Raji (cell line): ENCODE results near the gene FYN.

Experiments
- POLR2A ChIP-seq: IDR thresholded peaks from 2 replicates; pipeline ENCODE4 v1.6.1; 2011; ENCODE audit warnings: low read depth, low read length, control low read depth; ENCODE audit not compliant: insufficient read depth

Gene FYN

DNA sequence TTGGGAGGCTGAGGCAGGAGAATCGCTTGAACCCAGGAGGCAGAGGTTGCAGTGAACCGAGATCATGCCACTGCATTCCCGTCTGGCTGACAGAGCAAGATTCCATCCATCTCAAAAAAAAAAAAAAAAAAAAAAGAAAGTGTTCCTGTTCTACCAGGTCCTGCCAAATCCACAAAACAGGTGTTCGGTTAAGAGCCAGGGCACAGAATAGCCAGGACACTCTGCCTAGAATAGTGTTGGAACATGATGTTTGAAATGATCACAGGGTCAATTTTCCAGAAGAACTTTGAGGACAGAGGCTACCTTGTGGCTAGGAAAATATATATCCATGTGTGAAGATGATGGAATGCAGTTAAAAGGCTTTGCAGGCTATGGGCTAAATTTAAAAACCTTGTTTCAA lies 203.9 kb downstream of the FYN start:
- no peak for TF ChIP-seq POLR2A

DNA sequence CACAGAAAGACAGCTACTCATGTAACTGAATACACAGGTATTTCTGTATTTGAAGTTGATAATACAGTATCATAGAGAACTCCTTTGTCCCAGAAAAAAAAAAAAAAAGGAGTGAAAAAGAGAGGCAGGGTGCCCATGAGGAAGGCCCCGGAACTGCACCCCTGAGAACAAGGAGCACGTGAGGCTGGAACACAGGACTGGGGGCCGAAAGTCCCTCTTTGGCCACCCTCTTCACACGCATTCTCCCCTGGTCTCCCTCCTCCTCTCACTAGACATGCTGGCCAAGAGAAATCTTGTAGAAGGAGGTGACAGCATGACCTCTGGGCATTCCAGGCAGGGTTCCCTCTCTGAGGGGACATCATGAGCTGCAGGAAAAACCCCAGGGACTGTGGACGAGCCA lies 204.8 kb downstream of the FYN start:
- no peak for TF ChIP-seq POLR2A

DNA sequence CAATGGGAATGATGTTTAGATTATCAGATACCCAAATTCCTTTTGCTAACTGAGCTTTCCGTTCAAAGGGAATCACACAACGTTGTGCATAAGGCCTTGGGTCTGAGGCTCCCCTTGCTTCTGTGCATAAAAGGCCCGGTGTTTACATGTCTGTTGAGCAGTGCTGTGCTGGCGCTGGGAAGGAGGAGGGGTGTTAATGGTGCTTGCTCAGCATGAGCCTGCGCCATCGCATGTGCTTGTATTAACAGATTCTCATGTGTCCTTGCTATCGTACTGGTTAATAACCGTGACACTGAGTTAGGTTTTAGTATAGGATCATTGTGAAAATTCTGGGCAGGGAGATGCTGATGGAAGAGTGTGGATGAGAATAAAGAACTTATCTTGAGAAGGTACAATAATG lies 205.3 kb downstream of the FYN start:
- no peak for TF ChIP-seq POLR2A

DNA sequence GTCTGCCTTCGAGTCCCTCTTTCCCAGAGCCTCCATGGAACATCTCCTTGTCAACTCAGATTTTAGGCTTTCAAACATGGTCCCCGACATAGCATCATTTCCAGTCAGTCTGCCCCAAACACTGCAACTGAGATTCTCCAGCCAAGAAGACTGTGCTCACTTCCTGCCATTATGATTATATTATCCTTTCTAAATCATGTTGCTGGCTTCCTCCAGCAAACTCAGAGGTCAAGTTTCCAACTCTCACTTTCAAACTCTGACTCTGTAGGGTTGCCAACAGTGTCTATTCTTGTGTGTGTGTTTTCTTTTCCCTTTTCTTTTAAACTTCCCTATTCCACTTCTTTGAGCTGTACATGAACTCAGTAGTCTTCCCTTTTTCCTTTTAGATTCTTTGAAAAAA lies 206.4 kb downstream of the FYN start:
- TF ChIP-seq POLR2A, result no peak

DNA sequence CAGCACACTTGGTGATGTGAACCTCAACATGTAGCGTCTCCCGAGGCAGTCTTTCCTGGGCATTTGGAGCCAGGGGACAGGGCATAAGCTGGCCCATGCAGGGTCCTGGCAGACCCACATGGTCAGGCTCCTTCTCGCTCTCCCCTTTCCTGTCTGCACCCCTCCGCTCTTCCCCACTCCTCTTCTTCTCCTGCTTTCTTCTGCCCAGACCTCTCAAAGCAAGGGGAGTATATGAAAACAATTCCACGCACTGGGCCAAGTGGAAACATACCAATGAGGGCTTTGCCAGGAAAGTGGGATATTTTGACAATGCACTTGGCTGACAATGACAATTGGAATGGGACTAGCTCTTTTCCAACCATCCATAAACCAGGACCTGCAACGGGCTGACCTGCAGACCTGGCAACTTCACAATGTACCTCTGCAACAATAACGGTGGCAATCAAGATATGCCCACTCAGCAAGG lies 208.7 kb downstream of the FYN start:
- no peak for TF ChIP-seq POLR2A

DNA sequence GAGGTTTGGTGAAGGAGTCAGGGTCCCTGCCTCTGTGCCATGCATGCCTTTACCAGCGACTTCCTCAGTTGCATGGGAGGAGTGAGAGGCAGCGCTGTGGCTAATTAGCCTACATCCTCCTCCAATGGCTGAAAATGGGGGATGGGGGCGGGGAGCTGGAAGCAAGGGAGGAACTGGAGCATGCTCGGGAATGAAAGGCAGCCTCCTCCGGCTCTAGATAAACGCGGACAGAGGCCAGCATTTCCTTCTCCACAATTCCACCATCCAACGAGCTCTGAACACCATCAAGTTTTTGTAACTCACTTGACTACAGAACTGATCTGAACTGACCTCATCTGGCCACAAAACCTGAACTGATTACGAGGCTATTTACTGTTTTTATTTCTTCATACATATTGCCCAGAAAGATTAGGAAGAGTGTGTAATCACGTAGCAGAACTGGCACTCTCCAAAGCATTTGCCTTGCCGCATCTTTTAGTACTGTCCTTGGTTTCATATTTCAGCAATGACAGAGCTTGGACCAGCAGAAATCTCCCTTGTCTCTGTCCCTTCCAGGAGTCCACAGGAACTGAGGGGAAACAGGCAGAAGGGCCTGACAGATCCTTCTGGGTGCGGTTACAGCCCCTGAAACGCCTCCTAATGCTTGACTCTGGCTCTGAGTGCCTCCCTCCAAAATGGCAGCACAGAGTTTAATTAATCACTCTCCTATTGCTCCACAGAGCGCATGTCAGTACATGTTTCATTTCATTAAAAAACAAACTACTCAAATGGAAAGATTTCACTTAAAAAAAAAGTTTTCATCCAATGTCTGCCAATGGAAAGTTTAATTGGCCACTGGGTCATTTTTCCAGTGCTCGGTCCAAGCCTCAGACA lies 209.3 kb downstream of the FYN start:
- TF ChIP-seq POLR2A, result no peak

DNA sequence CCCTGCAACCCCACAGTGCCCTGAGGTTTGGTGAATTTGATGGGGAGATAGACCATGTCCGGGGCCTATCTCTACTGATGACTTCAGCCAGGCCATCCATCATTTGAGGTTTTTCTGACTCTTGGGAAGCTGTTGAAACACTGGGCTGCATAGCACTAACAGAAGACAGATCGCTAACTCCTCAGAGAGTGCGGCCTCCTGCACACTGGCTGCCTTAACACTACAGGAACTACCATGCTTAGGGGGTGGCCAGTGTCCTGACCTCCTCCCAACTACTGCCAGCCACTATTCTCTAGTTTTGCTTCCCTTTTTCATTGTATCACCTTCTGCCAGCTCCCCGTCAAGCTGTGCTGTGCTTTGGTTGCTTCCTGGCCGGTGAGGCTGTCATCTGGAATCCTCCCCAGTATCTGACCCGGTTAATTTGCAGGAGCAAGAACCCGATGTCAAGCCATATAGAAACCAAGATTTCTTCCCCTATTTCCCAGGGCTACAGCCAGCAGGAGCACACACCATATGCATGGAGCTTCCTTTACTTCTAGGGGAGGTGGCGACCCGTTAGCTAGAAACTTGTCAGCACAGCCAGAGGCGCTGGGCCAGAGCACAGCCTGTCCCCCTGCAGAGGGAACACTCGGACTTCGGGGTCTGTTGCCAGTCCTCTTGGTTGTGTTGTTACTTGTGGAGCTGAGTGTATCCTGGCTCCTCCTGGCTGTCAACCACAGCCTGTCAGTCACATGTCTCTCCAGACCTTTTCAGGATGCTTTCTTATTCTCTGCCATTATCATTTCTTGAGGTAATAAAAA lies 210.3 kb downstream of the FYN start:
- TF ChIP-seq POLR2A, result no peak

DNA sequence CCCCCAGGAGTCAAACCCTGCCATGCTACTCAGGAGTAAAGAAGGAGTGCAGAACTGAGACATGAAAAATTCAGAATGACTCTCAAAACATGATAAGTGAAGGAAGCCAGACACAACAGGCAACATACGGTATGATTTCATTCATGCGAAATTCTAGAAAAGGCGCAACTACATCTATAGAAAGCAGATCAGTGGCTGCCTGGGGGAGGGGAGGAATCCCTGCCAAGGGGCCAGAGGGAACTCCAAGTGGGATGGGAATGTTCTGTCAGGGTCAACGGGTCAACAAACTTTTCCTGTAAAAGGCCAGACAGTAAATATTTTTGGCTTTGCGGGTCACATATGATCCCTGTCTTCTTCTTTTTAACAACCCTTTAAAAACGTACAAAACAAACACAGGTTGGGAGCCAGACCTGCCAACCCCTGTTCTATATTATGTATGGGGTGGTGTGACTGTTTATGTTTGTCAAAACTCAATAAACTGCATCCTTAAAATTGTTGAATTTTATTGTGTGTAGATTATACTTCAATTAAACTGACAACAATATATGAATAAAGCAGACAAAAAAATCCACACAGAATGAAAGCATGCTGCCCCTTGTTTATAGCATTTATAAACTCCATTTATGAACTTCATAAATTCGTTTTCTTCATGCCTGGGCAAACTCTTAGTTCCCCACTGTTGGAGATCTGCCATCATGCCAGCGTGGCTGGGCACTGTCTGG lies 211.0 kb downstream of the FYN start:
- no peak for TF ChIP-seq POLR2A

DNA sequence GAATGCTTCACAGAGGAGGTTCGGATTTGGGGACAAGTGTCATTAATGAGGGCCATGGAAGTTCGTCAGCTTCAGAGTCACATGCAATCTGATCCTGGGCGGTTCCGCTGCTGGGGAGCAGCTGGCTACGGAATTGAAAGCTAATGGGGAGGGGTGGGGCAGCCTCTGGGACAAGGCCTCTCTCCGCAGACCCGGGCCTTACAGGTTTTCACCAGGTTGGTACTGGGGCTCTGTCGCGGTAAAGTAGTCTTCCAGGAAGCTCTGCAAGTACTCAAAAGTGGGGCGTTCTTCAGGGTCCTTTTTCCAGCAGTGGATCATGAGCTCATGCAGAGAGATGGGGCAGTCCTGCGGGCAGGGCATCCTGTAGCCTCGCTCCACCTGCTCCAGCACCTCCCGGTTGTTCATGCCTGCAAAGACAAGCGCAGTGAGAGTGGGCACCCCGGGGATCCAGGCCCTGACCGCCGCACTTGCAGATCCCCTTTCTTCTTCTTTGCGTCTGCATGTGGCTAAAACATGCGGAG lies 211.7 kb downstream of the FYN start:
- no peak for TF ChIP-seq POLR2A

DNA sequence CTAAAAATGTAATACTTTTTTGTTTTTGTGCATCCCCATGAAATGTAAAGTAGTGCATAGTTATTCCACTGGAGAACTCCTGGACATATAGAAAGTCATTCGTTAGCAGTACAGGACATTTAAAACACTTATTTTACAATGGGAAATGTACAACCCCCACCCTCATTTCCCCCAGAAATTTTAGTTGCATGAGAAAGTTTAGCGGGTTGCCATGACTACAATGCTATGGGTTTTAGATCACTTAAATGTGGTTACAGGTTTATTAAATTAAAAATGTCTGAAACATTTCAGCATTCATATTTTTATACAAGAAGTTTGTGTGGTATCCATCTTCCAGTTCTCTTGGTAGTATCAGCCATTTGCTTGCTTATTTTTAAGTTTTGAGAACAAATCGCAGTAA lies 212.7 kb downstream of the FYN start:
- TF ChIP-seq POLR2A, result no peak

DNA sequence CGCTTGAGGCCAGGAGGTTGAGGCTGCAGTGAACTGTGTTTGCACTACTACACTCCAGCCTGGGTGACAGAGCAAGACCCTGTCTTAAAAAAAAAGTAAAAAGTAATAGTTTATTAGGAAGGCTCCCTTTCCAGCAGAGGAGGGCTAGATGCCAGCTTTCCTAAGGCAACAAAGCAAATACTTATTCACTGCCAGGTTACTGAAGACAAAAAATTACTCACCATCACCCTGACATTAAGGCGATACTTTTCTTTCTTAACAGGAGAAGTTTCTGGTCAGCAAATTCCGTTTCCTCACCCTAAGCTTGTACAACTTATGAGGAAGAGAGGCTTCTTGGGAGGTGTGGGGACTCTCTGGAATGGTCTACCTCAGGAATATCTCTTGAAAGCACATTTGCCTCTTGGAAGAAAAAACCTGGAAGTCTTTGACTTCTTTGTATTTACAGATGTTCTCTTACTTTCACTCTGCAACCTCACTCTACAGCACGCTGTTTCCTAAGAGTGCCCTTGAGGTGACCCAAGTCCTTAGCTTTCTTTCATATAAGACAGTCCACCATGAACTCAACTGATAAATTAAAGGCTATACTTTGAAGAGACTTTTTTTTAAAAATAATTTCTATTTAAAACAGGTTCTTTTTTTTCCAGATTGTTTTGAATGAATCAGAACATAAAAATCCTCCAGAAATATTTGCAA lies 214.6 kb downstream of the FYN start:
- no peak for TF ChIP-seq POLR2A

DNA sequence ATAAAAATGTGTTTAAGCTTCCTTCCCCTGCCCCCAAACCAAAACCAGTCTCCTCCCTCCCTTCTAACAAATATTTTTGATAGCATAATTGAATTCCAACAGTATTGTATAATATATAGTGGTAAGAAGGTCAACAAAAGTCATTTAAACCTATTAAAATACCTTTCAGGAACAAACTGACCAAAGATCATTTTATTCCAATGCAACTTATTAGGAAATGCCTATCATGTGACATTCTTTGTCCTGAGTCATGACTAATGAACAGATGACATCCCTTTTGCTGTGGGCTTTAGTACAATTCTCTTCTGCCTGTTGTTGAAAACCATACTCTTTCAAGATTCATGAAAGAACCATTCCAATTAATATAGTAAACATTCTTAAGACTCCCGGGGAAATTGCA lies 216.1 kb downstream of the FYN start:
- TF ChIP-seq POLR2A, result no peak

DNA sequence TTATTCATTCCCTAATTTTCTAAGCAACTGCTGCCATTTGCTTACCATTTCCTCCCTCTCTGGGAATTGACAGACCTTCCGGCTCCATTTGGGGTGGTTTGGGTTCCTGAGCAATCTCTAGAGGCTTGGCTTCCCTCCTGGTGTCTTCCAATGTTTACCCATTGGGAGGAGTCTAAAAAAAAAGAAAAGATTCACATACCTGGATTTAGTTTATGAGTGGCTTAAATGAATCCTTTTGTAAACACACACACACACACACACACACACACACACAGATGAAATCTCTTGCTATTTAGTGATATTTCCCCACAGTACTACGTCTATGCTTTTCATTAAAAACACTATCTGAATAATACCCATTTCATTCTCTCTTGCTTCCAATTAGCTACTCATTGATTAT lies 219.3 kb downstream of the FYN start:
- TF ChIP-seq POLR2A, result no peak

DNA sequence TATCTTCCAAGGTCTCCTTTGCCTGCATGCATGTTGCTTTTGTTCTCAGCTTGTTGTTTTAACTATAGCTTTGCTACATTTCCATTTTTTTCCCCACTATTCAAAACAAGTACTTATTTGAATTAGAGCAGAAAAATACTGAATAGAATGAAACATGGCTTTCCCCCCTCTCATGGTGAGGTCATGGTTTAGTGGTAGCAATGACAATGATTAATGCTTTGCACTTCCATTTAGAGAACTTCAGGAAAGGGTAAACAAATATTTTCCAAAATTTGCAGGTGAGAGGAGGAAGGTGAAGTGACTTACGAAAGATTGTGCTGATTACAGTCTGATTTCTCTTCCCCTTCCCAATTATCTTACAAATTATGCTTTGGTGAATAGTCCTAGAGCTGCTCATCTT lies 219.8 kb downstream of the FYN start:
- TF ChIP-seq POLR2A, result no peak

DNA sequence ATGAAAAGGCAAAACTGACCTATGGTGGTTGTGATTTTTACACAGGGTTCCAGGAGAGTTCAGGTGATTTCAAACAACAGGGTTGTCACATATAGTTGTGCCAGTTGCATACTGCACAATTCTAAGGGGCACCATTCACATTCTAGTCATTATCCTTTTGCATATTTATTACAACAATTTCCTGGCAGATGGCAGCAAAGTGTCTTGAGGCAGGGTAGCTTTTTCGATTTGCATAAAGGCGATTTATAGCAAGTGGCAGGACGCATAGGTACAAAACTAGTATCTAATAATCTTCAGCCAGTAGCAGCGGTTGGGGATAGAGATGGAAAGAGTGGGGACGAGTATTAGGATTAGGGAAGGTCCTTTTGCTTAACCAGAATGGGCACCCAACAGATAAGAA lies 221.1 kb downstream of the FYN start:
- no peak for TF ChIP-seq POLR2A
